Epithelial cell of proximal tubule (primary cell): Measurements from ENCODE around the gene LEFTY1. TPM values are rescaled to one million over a fixed set of nuclear protein-coding genes. Genes with fewer than 3 reads are reported as not detected.

Experiments
- DNase-seq: peaks from one replicate; pipeline ENCODE4 v3.0.0-alpha.2; 2011; ENCODE audit warnings: low read depth
- H3K4me3 ChIP-seq: 2 replicates; pipeline ENCODE4 v1.5.1; 2011; ENCODE audit warnings: low read depth, mild to moderate bottlenecking, low read length
- CTCF ChIP-seq: conservative IDR thresholded peaks from 2 replicates; pipeline ENCODE4 v1.5.1; 2012; ENCODE audit warnings: low read depth, mild to moderate bottlenecking, low read length
- total RNA-seq: library from RNA; depleted of rRNA; stranded (reverse); fragments of >200 nt; gene quantifications from 2 replicates; pipeline ENCODE4 v1.2.3, GENCODE V29; 2015

Gene LEFTY1
- total RNA-seq, 1 donor from 2014 or later = not detected

GRCh38 chr1:225914947-225915346 is 26.0 kb upstream of the LEFTY1 start:
- no peak for TF ChIP-seq CTCF
- H3K4me3 ChIP-seq = no peak overlapping the region
- no peak for DNase-seq

DNA sequence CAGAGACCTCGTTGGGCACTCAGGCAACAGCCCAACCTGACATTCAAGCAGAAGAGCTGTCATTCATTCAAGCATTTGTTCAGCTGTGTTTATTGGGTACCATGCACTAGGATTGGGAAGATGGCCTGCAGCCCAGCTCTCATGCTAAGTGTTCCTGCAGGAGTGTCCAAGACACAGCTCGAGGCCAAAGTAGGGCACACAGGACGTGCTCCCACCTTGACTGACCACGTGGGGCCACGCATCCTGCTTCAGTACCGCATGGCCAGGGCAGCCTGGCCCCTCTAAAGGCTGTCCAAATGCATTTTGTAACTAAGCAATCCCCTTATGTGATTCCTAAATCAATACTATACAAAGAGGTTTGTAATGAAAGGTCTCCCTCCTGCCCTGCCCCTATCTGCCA is 25.4 kb upstream of the LEFTY1 start:
- no peak for DNase-seq
- H3K4me3 ChIP-seq = no peak overlapping the region
- no peak for TF ChIP-seq CTCF

DNA sequence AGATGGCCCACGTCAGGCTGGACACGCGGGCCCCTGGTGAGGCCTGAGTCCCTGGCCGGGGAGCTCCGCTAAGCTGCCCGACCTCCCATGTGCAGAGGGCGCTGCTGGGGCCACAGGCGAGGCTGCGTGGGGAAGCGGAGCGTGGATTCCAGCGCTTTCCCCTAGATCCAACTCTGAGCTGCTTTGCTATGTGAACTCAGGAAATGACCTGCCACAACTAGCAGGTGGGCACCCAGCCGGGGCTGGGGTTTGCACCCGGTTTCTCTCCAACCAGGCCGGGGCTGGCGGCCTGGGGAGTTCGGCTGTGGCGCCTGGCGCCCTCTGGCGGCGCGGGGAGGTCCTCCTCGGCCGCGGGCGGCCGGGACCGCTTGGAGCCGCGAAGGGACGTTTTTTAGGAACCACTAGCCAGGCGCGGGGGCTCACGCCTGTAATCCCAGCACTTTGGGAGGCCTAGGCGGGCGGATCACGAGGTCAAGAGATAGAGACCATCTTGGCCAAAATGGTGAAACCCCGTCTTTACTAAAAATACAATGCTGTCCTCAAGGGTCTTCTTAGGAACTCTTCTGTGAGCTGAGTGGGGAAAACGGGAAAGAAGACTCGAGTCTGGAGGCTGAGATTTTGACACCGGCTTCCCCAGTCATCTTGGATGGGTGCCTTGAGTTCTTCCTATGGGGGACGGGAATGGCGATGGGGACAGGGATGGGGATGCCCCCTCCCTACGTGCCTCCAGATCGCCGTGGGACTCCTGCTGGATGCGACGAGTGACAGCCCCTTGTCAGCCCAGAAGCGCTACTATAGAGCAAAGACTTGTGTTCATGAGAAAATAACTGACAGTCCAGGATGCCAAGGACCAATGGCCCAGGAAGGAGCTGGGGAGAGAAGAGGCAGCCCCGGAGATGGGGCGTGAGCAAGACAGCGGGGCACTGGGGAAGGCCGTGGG is 22.5 kb upstream of the LEFTY1 start:
- no peak for DNase-seq
- peak; percentile 87 for TF ChIP-seq CTCF
- peak overlapping the region; percentile 35 for H3K4me3 ChIP-seq

GRCh38 chr1:225909477-225909876 is 20.5 kb upstream of the LEFTY1 start:
- H3K4me3 ChIP-seq = no peak overlapping the region
- no peak for TF ChIP-seq CTCF
- no peak for DNase-seq

DNA sequence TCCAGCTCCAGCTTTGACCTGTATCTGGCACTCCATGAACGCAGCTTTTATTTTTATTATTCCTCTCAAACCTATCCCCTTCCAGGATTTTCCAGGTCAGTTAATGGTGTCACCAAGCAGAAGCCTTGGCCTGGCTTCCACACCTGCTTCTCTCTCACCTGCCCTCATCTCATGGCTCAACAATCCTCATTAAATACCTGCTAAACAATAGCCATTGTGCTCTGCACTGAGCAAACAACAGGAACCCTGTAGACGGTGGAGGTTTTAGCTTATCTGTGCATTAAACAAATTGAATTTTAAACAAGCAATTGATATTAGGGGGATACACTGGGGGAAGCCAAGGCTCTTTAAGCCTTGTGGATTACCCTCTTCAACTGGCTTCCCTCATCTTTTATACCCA is 19.8 kb upstream of the LEFTY1 start:
- no peak for DNase-seq
- no peak overlapping the region for H3K4me3 ChIP-seq
- TF ChIP-seq CTCF = no peak

- TF ChIP-seq CTCF = no peak
- H3K4me3 ChIP-seq = no peak overlapping the region
- no peak for DNase-seq
These were observed 19.2 kb upstream of the LEFTY1 start for GRCh38 chr1:225908013-225908640.
